ENCODE data around the gene PRDM16.

PRDM16 gene

DNA sequence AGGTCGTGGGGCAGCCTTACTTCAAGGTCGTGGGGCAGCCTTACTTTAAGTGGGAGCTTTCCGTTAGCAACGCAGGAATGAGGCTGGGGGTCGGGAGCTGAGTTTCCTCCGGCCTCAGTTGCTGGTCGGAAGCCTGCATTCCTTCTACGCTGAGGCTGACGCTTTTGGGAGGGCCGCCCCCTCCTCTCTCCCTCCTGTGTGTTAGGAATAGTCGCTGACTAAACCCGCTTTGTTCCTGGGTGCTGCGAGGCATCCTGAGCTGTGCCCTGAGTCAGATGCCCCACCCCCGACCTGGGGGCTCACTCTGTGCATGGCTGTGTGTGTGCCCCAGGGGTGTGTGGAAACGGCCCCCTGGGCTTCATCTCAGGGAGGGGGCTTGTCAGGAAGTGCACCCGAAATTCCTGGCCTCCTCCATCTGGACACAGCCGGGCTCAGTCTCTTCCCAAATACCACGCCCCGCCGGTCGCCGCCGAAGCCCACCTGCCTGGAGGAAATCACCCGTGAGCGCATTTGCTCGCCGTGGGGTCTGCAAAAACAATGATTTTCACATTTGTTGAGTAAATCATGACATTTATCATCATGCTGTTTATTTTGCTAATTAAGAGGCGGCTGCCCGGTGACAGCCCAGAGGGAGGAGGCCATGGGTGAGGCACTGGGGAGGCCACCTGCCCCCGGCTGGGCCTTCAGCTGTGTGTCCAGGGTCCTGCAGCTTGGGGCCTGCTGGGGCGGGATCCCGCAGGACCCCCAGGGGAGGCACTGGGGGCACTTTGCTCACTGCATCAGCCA, 121.4 kb downstream of the PRDM16 start:
- no peak for DNase-seq

DNA sequence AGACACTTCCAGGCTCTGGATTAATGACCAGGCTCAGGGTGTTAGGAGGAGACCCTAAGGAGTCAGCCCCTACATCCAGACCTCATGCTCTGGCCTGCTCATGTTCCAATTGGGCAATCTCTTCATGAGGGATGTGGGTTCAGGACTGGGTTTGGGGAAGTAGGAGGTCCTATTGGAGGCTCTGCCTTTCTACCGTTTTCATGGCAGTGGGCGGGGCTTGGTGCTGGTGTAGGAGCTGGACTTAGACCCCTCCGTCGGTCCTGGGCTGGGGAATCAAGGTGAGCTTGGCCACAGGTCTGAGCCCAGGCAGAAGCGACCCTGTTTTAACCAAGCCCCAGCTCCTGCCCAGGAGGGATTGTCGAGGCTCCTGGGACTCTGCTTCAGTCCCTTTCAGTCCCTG, 123.4 kb downstream of the PRDM16 start:
- peak; percentile 10 for DNase-seq

DNA sequence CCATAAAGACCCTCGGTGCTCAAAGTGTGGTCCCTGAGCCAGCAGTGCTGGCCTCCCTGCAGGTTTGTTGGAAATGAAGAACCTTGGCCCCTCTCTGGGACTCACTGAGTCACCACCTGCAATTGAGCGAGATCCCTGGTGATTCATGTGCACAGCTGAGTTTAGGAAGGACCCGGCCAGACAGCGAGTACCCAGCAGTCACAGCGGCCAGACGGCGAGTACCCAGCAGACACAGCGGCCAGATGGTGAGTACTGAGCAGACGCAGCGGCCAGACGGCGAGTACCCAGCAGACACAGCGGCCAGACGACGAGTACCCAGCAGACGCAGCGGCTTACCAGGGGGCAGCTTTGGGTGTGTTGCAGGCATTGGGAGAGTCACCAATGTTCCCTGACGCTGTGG, 123.8 kb downstream of the PRDM16 start:
- DNase-seq: no peak

DNA sequence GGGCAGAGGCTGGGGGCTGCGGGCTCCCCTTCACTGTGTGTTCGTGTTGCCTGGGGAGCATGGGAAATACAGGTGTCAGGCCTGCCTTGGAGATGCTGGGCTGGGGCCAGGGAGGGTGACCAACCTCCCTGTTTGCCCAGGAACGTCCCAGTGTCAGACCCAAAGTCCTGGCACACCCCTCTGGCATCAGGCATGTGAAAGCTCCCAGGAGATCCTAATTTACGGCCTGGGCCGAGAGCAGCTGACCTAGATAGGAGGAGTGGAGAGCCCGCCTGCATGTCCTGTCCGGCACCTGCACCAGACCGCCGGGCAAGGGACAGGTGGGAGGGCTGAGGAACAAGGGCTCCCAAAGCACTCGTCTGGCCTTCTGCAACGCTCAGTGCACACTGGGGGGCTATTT, 124.8 kb downstream of the PRDM16 start:
- DNase-seq: no peak

DNA sequence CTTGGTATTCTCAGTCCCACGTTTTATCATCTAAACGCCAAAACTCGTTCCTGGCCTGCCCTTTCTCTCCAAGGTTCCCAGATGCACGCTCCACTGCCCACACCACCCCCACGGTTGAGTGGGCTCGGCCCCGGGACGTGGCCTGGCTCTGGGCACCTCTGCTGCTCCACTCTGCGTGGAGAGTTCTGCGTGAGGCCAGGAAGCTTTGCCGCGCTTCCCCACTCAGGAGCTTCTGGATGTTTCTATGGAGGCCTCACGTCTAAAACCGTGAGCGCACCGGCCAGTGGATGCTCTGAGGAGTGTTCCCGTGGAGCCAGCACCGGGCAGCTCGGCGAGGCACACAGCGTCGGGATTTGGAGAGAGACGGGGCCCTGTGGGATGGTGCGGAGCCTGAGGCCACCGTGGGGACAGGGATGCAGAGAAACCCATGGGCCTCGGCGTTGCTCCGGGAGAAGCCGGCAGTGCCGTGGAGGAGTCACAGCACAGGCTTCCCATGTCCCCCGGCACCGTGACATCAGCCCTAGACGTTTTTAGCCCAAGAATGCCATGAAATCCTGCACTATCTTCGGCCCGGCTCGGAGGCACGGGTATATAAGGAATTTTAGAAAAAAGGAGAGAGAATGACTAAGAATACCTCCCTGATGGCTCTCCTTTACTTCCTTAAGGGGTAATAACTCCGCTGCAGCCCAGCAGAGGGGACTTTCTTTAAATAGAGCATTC, 125.9 kb downstream of the PRDM16 start:
- no peak for DNase-seq

DNA sequence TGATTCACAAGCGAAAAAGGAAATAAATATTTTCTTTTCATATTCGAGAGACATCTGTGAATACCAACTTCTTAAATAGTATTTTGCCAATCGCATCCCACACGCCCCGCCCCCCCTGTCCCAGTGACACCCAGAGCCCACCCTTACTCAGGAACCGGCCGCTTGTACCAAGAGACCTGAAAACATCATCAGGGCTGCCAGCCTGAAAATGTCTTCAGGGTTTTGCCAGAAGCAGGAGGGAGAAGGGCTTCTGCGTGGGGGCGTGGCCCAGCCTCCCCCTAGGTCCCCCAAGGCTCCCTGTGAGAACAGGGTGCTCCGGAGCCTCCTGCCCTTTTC, 126.4 kb downstream of the PRDM16 start:
- no peak for DNase-seq

DNA sequence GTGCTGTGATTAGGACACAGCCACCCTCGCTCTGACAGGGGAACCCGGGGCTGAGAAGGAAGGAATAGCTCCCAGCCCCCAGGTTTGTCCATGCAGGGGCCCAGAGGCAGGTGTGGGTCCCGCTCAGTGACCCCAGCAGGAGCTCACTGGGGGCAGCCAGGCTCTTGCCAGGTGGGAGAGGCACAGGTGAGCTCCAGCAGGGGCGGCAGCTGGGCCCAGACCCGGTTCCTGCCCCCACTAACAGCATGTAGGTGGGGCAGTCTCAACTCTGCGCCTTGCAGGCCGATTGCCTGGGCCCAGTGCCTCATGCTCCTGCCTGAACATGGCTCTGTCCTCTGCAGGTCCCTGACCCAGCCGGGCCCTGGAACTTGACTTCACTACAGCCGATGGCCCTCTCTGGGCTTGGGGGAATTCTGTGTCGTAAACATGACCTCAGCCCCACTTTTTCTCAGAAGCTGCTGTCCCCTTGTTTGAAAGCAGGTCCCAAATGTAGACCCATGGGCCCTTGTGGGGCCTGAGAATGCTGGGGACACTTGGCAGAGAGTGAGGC, 127.0 kb downstream of the PRDM16 start:
- DNase-seq: no peak

DNA sequence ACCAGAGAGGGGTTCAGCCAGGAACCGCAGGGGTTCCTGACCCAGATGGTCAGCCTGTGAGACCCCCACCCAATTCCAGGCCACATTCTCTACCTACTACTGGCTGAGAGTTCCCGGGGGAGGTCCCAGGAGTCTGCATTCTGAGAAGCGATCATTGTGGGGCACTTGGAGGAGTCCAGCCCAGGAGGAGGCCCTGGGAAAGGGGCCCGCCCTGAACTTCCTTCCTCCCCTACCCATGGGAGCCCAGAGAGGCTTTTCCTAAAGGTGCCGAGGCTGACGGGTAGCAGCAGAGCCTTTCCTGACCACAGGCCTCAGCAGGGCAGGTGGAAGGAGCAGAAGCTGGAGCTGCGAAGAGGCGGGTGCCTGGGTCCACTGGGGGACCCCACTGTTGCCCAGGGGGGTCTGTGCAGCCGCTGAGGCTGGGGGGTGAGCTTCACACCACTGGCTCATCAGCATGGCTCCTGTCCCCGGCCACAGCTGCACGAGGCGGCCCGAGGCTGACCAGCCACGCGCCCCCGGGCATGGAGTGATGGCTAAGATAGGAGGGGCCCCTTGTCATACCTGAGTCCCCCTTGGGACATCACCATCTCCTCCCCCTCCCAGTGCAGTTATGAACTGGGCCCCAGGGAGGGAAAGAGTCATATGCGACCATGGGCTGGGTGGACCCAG, 127.7 kb downstream of the PRDM16 start:
- no peak for DNase-seq

DNA sequence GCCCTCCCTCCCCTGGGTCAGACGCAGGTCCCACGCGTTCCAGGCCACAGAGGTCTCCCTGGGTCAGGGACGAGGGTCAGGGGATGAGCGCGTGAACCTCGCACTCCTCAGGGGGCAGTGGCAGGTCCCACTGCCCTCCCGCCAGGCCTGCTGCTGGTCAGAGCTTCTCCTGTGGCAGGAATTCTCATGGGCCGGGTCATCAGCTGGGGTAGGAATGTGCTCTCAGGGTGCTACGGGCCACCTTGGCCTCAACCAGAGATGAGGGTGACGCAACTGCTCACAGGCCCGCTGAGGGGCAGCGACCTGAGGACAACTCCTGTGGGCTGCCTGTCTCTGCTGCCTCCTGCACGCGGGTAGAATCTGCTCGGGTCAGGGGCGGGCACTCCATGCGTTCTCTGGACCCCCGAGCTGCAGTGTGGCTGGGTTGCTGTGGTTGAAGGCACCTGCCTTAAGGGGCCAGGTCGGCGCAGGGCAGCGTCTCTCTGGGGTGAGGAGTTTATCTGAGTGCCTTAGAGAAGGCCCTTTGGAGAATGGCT, 128.8 kb downstream of the PRDM16 start:
- no peak for DNase-seq

DNA sequence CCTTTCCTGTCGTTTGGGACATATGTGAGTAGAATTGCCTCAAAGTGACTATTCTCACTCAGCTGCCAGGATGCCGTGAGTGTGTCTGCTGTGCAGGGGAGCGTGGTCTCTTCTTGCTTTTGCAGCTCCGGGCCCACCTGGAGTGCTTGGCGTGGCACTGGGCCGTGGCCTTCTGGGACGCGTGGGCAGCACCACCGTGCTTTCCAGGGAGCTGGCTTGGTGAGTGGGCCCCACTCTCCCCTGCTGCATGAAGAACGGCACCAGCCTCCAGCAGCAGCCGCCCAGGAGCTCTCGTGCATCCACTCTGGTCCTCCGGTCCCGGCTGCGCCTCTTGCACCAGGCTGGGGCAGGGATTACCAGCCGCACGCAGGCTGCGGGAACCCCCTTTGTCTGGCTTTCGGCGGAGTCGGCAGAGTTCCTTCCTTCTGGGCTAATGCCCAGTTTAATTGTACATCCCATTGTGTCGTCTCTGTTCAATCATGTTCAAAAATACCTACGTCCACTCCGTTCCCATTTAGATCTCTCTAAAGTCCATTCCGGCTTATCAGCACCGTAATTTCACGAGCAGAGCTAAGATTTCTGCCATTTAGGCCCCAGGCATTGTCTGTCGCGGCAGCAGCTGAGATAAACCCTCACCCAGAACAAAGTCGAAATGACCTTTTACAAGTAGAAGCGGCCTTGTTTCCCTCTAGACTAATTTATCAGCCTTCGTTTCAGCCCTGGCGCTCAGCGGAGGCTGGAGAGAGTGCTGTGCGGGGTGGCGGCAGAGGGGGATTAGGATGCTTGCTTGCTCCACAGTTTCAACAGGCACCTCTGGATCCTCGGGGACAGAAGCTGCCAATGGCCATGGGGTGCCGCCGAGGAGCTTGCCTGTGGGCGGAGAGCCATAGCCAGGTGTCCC, 129.6 kb downstream of the PRDM16 start:
- no peak for DNase-seq

DNA sequence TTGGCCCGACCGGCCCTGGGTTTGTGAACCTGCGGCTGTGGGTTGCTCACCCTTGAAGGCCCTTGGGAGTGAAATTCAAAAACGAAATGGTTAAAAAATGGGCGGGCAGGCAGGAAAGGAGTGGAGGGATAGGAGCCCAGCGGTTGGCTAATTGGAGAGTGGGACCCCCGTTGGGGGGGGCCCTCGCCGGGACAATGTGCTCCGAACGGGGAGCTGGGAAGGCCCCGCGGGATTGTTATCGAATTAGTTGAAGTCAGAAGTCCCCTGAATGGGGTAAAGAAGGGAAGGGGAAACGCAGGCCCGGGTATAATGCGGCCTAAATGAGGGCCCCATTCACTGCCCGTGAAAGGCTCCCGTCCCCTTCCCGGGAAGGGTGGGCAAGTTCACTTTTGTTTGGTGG, 135.7 kb downstream of the PRDM16 start:
- no peak for DNase-seq

DNA sequence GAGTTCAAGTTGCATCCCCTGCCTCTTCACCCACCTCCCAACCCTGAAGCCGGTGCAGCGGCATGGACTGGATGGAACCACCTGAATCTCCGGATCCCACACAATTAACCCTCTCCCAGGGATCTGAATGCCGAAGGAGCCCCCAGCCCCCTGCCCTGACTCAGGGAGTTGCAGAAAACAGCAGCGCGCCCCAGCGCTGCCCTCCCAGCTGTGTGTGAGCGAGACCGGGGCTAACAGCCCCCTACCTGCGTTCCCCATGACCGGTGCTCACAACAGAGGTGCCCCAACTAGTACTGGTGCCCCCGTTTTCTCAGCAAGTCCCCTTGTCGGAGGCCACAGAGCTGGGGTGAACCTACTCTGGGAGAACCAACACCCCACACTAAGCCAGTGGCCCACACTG, 136.8 kb downstream of the PRDM16 start:
- DNase-seq: no peak

DNA sequence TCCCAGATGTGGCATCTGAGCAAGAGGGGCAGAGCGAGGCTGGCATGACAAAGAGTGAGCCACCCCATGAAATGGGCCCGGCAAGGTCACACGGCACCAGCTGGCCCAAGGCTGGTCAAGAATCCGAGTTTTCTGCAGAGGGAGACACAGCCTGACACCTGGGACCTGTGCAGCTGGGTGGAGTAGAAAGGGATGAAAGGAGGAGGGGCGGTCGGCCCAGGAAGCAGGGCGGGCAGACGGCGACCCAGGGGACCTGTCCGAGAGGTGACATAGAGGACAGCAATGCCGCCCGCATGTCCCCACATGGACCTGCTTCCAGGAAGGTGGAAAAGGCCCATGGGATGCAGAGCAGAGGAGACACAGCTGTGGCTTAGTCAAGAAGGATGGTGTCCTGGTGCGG, 137.7 kb downstream of the PRDM16 start:
- DNase-seq: no peak

DNA sequence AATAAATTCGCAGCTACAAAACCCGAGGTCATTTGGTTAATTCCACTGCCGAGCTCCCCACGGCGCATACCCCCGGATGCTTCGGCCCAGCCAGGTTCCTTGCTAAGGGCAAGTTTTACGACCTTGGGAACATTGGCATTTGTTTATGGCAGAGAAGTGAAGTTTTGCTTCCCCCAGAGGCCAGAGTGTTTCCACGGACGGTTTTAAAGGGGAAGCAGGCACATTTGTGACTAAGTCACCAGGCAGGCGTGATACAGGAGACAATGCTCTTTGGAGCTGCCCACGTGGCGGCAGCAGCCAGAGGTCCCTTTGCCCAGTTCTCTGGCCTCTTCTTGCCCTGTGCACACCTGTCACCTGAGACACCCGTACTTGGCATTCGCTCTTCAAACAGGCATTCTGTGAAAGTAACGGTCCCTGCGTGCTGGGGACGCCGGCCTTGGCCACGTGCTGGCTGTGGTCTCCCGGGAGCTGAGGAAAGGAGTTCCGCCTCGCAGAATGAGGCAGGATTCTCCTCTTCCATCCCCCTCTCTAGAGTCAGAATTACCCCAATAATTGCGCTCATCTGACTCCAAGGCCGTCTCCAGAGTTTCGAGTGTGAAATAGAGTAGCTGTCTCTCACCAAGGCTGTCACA, 138.3 kb downstream of the PRDM16 start:
- DNase-seq: peak; percentile 6

DNA sequence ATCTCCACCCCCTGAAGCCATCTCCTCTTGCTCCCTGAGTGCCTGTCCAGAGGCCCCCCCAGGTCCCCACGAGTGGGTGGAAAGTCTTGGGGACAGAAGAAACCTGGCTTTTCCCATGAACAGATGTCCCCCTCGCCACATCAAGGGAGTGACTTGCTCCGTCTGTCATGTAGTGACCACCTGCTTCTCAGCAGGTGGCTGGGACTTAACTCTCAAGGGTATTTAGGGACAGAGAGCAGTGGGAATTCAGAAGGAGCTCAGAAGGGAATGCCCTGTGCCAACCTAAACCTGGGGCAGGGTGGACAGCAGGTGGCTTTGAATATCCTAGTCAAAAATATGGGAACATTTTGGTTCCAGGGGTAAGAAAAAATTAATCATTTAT, 139.8 kb downstream of the PRDM16 start:
- DNase-seq: no peak

DNA sequence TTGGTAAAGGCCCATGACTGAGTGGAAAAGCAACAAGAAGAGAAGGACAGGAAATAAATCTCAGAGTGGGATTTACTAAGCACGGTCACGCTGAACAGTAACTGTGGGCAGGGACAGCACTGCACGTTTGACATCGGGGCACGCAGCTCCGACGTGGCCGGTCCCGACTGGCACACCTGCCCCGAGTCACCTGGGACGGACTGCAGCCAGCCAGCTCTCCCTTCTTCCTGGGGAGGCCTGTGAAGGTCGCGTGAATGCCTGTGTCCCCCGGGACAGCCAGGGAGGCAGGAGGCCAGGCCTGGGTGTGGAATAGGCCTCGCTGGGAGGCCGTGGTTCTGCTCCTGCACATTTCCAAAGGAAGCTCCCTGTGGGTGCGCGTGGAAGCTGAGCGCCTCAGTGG, 140.2 kb downstream of the PRDM16 start:
- DNase-seq: no peak

DNA sequence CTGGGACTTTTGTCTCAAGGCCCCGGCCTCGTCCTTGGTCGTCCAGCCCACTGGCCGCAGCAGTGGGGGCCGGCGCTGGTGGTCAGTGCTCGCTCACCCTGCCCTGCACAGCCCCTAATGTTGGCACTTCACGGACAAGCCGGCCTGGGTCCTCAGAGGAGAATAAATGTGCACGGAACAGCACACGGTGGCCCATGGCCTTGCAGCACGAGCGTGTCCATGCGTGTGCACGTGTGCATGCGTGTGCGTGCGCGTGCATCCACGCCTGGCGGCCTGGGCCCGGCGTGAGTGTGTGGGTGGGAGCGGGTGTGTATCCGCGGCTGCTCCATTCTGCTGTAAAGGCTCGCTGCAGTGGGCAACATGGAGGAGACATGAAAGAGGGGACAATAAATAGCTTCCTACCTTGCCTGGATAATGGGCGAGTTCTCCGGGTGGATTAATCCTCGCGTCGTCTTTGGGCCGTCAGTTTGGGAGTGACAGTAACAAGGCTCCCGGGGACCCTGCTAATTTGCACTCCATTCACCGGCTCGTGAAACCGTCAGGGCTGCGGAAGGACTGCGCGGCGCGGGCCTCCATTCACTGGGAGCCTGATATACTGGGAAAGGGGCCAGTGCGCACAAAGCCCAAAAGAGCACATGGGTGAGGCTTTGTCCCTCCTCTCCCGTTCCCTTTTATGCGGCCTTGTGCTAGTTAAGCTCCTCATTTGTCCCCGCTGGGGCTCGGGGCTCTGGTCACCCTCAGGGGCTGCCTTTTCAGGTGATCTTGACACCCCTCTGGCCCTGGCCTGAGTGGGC, 142.8 kb downstream of the PRDM16 start:
- no peak for DNase-seq

DNA sequence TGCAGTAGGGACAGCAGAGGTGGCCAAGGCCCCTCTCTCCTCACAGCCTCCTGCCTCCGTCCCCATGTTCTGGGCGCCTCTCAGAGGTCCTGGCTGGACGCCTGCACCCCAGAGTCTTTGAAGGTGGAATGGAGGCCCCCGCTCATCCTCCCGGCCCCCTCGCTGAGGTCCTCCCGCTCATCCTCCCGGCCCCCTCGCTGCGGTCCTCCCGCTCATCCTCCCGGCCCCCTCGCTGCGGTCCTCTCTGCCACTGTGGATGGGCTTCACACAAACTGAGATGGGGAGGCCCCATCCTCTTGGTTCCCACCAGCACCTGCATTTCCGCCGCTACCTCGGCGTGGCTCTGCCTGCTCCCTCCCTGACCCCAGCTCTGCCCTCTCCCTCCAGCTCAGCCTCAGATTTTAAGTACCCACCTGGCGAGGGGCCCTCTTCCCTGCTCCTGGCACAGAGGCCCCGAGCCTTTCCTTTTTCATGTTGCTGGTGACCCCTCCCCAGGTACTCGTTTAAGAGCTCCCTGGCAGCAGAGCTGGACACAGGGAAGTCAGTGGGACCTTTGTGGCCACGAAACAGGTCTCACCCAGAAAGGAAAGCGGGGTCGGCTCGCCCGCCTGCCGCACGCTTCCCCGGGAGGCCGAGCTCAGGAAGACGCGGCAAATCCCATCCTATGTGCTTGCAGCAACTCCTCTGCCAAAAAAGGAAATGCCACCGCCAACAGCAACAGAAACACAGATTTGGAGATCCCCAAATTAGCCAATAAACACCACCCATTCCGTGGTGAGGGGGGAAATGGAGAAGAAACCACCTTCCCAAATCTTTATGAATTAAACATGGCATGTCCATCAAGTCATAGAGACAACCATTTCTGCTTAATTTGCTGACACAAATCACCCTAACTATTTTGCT, 143.7 kb downstream of the PRDM16 start:
- no peak for DNase-seq

DNA sequence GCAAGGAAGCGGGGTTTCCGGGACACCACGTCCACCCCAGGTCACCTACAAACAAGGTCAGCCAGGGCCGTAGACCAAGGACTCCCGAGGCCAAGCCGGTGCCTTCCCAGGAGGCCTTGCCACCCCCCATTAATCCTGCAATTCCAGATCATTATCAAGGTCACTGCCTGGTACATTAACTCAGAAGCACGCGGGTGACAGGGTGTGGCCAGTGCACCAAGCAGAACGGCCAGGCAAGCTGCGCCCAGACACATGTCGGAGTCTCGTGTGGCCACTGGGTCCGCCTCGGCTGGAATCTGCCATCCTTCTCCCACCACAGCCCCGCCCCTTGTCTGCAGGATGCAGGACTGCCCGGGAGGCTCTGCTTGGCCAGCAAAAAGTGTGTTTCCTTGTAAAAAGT, 144.7 kb downstream of the PRDM16 start:
- no peak for DNase-seq

All from suppressor macrophage treated with lipopolysaccharide for 4 hours (primary cell).